T-helper 9 cell (primary cell): ENCODE results near the gene CCL14.
"Not testable (repeated sequence)": the region's sequence is repeated elsewhere in the genome, so short reads cannot be mapped to it uniquely, and the experiment has no call there.

Source experiments
- DNase-seq: peaks from one replicate; pipeline ENCODE4 v3.0.0-alpha.2; 2020
- total RNA-seq, 2 donors: gene quantifications; one replicate each; lab custom pipeline; 2026; lab: John Stamatoyannopoulos, UW

CCL14 gene
- total RNA-seq = 0 reads per million in 2 donors

GRCh38 chr17:35986643-35987042 lies at the start of gene CCL14:
Gene CCL14, minus strand, starts transcription at chr17:35986729. Its CDS starts 80 bp downstream, at chr17:35986649.
- no peak for DNase-seq

GRCh38 chr17:36036235-36036634 lies 49.7 kb upstream of the CCL14 start:
- DNase-seq = no peak

- no peak for DNase-seq
Measured at GRCh38 chr17:36034127-36034526, 47.6 kb upstream of the CCL14 start.

- DNase-seq = no peak
Measured at GRCh38 chr17:36030956-36031355, 44.4 kb upstream of the CCL14 start.

GRCh38 chr17:36027761-36028160 lies 41.2 kb upstream of the CCL14 start:
- DNase-seq = no peak

- no peak for DNase-seq
Measured at GRCh38 chr17:36024106-36024869, 37.8 kb upstream of the CCL14 start.

- no peak for DNase-seq
Measured at GRCh38 chr17:36019423-36019822, 32.9 kb upstream of the CCL14 start.

GRCh38 chr17:36017799-36018198 lies 31.3 kb upstream of the CCL14 start, which contains the start of gene CCL23:
Gene CCL23, minus strand, starts transcription at chr17:36017972. Its CDS starts 75 bp downstream, at chr17:36017897.
- no peak for DNase-seq

GRCh38 chr17:36016555-36016954 lies 30.0 kb upstream of the CCL14 start:
- no peak for DNase-seq

GRCh38 chr17:36015895-36016294 lies 29.4 kb upstream of the CCL14 start:
- DNase-seq = not testable (repeated sequence)

GRCh38 chr17:36014946-36015345 lies 28.4 kb upstream of the CCL14 start:
- DNase-seq = no peak

- no peak for DNase-seq
Measured at GRCh38 chr17:36011201-36011600, 24.7 kb upstream of the CCL14 start.

- DNase-seq = no peak
Measured at GRCh38 chr17:36008998-36009665, 22.6 kb upstream of the CCL14 start.

GRCh38 chr17:36004594-36005108 lies 18.1 kb upstream of the CCL14 start:
- no peak for DNase-seq

GRCh38 chr17:36002631-36003030 lies 16.1 kb upstream of the CCL14 start:
- no peak for DNase-seq

GRCh38 chr17:36001862-36002603 lies 15.5 kb upstream of the CCL14 start:
- no peak for DNase-seq

GRCh38 chr17:36001110-36001771 lies 14.7 kb upstream of the CCL14 start, which contains the start of gene CCL15:
Gene CCL15, minus strand, starts transcription at chr17:36001553. Its CDS starts 61 bp downstream, at chr17:36001492.
- DNase-seq = no peak

- DNase-seq = no peak
Measured at GRCh38 chr17:36000732-36001109, 14.2 kb upstream of the CCL14 start.

- DNase-seq = no peak
Measured at GRCh38 chr17:35998756-35999155, 12.2 kb upstream of the CCL14 start.

GRCh38 chr17:35998018-35998545 lies 11.6 kb upstream of the CCL14 start:
- no peak for DNase-seq

- DNase-seq = not testable (repeated sequence)
Measured at GRCh38 chr17:35995346-35995745, 8.8 kb upstream of the CCL14 start.

- DNase-seq = no peak
Measured at GRCh38 chr17:35991075-35991474, 4.5 kb upstream of the CCL14 start.
